K562 (cell line): ENCODE data around the gene MAST3. TPM values are rescaled to one million over a fixed set of nuclear protein-coding genes. Genes with fewer than 3 reads are reported as not detected.

Source experiments
- ATAC-seq: fragments of 200-7000 bp; cut with Tn5 transposase; 3 replicates; pipeline ENCODE4 v1.9.1; 2020; ENCODE audit warnings: moderate library complexity
- BruUV-seq: library from RNA; stranded (reverse); fragments of 400-500 nt; replicated peaks from 2 replicates; lab custom pipeline; 2021; lab: Mats Ljungman, UMichigan
- CTCF ChIA-PET: fragments of 300-600 bp; formaldehyde crosslinking; extraction: SDS; loops from one replicate; lab custom pipeline; 2021; ENCODE audit warnings: low intra/inter-chr PET ratio; lab: Yijun Ruan, JAX
- POLR2A ChIA-PET: fragments of 300-600, 350-650 bp; sonication (Branson Sonifier 250); formaldehyde crosslinking; extraction: SDS; loops from one replicate; lab custom pipeline; 2021; ENCODE audit warnings: antibody characterized with exemption, inconsistent platforms; lab: Yijun Ruan, JAX
- DNase-seq, 4 experiments: peaks; one replicate each; pipeline versions ENCODE4 v3.0.0 to v3.0.0-alpha.2; 2011 to 2018; ENCODE audit warnings: low spot score in 3 of 4, mixed read lengths in 3 of 4; ENCODE audit errors: extremely low read depth in 1 of 4
- FAIRE-seq: peaks from 2 replicates; lab custom pipeline; 2011; peaks lifted over from hg19 to GRCh38; lab: Jason Lieb, UNC
- H2AFZ ChIP-seq: 2 replicates; pipeline ENCODE4 v1.6.0; 2011; ENCODE audit warnings: low read depth, low read length, control low read depth, inconsistent platforms
- H3K27ac ChIP-seq: fragments of 200-600 bp; 3 replicates; pipeline ENCODE4 v1.8.0; 2011; ENCODE audit warnings: low read depth, mild to moderate bottlenecking, control low read depth, inconsistent platforms, low read length, moderate library complexity, mixed read lengths; ENCODE audit errors: extremely low read depth
- H3K27me3 ChIP-seq, 2 experiments: fragments of 300-600 bp in 1 of 2; 2 replicates in 1 of 2; 3 replicates in 1 of 2; pipeline versions ENCODE4 v1.6.0 to v1.8.0; 2011; ENCODE audit warnings: inconsistent platforms in 2 of 2, low read length in 2 of 2, mild to moderate bottlenecking in 1 of 2, mixed read lengths in 1 of 2, moderate library complexity in 1 of 2; ENCODE audit not compliant: control insufficient read depth in 2 of 2, insufficient read depth in 2 of 2
- H3K36me3 ChIP-seq: fragments of 300-600 bp; 3 replicates; pipeline ENCODE4 v1.8.0; 2011; ENCODE audit warnings: mild to moderate bottlenecking, low read length, inconsistent platforms; ENCODE audit not compliant: control insufficient read depth, insufficient read depth
- H3K4me1 ChIP-seq, 2 experiments: fragments of 200-600 bp in 1 of 2; replicated peaks in 1 of 2; 2 replicates in 1 of 2; 3 replicates in 1 of 2; pipeline versions ENCODE4 v1.5.1 to v1.8.0; 2011; ENCODE audit warnings: inconsistent platforms in 2 of 2, low read length in 2 of 2, mild to moderate bottlenecking in 1 of 2, mixed read lengths in 1 of 2, moderate library complexity in 1 of 2; ENCODE audit not compliant: control insufficient read depth in 2 of 2, insufficient read depth in 2 of 2
- H3K4me2 ChIP-seq: 2 replicates; pipeline ENCODE4 v1.6.1; 2011; ENCODE audit warnings: low read length, control low read depth, inconsistent platforms, mixed read lengths; ENCODE audit not compliant: insufficient read depth
- H3K4me3 ChIP-seq: fragments of 200-600 bp; sonication (generic), shearing (Covaris generic); 2 replicates; pipeline ENCODE4 v1.5.1; 2016; ENCODE audit warnings: control low read depth, inconsistent platforms
- H3K79me2 ChIP-seq: fragments of 200-600 bp; 3 replicates; pipeline ENCODE4 v1.8.0; 2011; ENCODE audit warnings: low read length, inconsistent platforms; ENCODE audit not compliant: control insufficient read depth, insufficient read depth
- H3K9ac ChIP-seq, 2 experiments: 2 replicates each; pipeline versions ENCODE4 v1.6.0 to v1.6.1; 2011; ENCODE audit warnings: low read depth in 2 of 2, low read length in 2 of 2, control low read depth in 1 of 2, inconsistent platforms in 1 of 2, mild to moderate bottlenecking in 1 of 2, mixed read lengths in 1 of 2; ENCODE audit not compliant: insufficient read depth in 1 of 2
- H3K9me1 ChIP-seq: one replicate; pipeline ENCODE4 v1.6.0; 2011; ENCODE audit warnings: inconsistent platforms, mild to moderate bottlenecking, low read length, moderate library complexity; ENCODE audit not compliant: control insufficient read depth, insufficient read depth
- H3K9me3 ChIP-seq: replicated peaks from 2 replicates; pipeline ENCODE4 v1.5.1; 2011; ENCODE audit warnings: low read depth, low read length, inconsistent platforms; ENCODE audit not compliant: control insufficient read depth, insufficient read depth
- H4K20me1 ChIP-seq: replicated peaks from 2 replicates; pipeline ENCODE4 v1.6.1; 2011; ENCODE audit warnings: low read length, inconsistent platforms, mixed read lengths; ENCODE audit not compliant: control insufficient read depth, insufficient read depth
- GABPB1 ChIP-seq: sonication (generic); formaldehyde crosslinking; IDR thresholded peaks from 2 replicates; pipeline ENCODE4 v1.8.0; 2022; ENCODE audit warnings: mild to moderate bottlenecking, missing genetic modification reagents
- TARDBP ChIP-seq: fragments of 450-650 bp; IDR thresholded peaks from 2 replicates; pipeline ENCODE4 v1.6.1; 2016
- THAP7 ChIP-seq: fragments of 250-450 bp; sonication (Bioruptor Pico); IDR thresholded peaks from 2 replicates; pipeline ENCODE4 v1.5.0; 2021
- THRAP3 ChIP-seq: fragments of 450-650 bp; IDR thresholded peaks from 2 replicates; pipeline ENCODE4 v1.6.1; 2016; ENCODE audit warnings: mild to moderate bottlenecking, inconsistent platforms, borderline replicate concordance
- ZFPM2 ChIP-seq: fragments of 250-450 bp; sonication (Bioruptor Pico); IDR thresholded peaks from 2 replicates; pipeline ENCODE4 v1.5.1; 2022; ENCODE audit warnings: mild to moderate bottlenecking
- ZKSCAN8 ChIP-seq: fragments of 200-800 bp; sonication (Bioruptor generic); IDR thresholded peaks from 2 replicates; pipeline ENCODE4 v1.6.1; 2016; ENCODE audit warnings: missing genetic modification characterization, missing compliant biosample characterization
- ZNF347 ChIP-seq: fragments of 450-650 bp; formaldehyde crosslinking; IDR thresholded peaks from 2 replicates; pipeline ENCODE4 v1.4.0; 2020; ENCODE audit warnings: low read depth, mild to moderate bottlenecking, moderate library complexity
- WGBS: fragments of 100-300 bp; shearing (Covaris generic); methylation state at CpG from one replicate; pipeline ENCODE4 v1.1.6; 2016; ENCODE audit warnings: low coverage, mixed read lengths; ENCODE audit not compliant: insufficient coverage; ENCODE audit errors: missing lambda C conversion rate; 5-methylcytosine and 5-hydroxymethylcytosine counted together
- in situ Hi-C: fragments of 300-500 bp; cut with MboI; formaldehyde crosslinking; loops from 4 replicates; pipeline ENCODE4 v1.15.0; 2018; ENCODE audit warnings: inconsistent platforms, mixed read lengths
- intact Hi-C: fragments of 100-400 bp; cut with micrococcal nuclease; formaldehyde crosslinking; loops from 2 replicates; pipeline ENCODE4 v1.14.2; 2022
- polyA plus RNA-seq, 8 experiments: library from polyadenylated mRNA; depleted of rRNA in 4 of 8; stranded (reverse) in 5 of 8; unstranded in 3 of 8; fragments of >200 nt; fragmentation: Nextera tagmentation in 2 of 8; fragmentation: Illumina TruSeq in 1 of 8; extraction: Ambion mirVana in 2 of 8; extraction: Trizol in 1 of 8; gene quantifications; 2 replicates each; pipeline versions ENCODE4 v1.2.1 to v1.2.3, GENCODE V29; 2011 to 2014; ENCODE audit warnings: inconsistent platforms in 1 of 8, missing spikeins in 1 of 8
- total RNA-seq, 7 experiments: library from RNA; depleted of rRNA in 6 of 7; stranded (reverse); fragments of >200 nt in 6 of 7; fragmentation: Illumina TruSeq in 2 of 7; extraction: Trizol in 2 of 7; gene quantifications; 2 replicates each; pipeline versions ENCODE4 v1.2.1 to v1.2.3, GENCODE V29; 2011 to 2021; ENCODE audit warnings: low replicate concordance in 1 of 7
- TF ChIP-seq, protein P1 (sequence below), 2 experiments: fragments of 450-650 bp in 1 of 2; sonication (generic) in 1 of 2; formaldehyde crosslinking in 1 of 2; IDR thresholded peaks in 1 of 2; conservative IDR thresholded peaks in 1 of 2; 2 replicates each; pipeline versions ENCODE4 v1.6.1 to v1.8.1; 2016 to 2023; ENCODE audit warnings: mild to moderate bottlenecking in 2 of 2, moderate library complexity in 2 of 2, inconsistent platforms in 1 of 2, missing genetic modification reagents in 1 of 2
- TF ChIP-seq, protein P2 (sequence below): sonication (generic); formaldehyde crosslinking; IDR thresholded peaks from 2 replicates; pipeline ENCODE4 v1.8.1; 2022; ENCODE audit warnings: missing genetic modification reagents

Gene MAST3
- total and polyA plus RNA-seq, 9 of the 15 experiments (the other 6 are each of a cell fraction or from before 2014, with no cell fraction given), result 0.94 to 9.9 (median 2.4) TPM

DNA sequence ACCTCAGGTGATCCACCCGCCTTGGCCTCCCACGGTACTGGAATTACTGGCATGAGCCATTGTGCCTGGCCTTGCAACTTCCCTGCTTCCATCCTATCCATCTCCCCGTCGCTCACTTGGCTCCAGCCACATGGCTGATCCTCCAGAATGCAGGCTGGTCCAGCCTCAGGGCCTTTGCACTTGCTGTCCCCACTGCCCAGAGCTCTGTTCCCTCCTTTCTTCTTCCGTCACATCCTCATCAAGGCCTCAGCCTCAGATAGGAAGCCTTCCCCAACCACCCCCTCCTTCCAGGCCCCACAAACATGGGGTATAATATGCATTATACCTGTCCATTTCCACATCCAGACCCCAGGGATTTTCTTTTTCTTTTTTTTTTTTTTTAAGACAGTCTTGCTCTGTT lies 16.2 kb downstream of the MAST3 start (continued):
- TF ChIP-seq, protein P1, sequence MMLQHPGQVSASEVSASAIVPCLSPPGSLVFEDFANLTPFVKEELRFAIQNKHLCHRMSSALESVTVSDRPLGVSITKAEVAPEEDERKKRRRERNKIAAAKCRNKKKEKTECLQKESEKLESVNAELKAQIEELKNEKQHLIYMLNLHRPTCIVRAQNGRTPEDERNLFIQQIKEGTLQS (IDR thresholded peaks at IDR 0.05), result no peak
- TF ChIP-seq, protein P1 (CRISPR knock-in tag; conservative IDR thresholded peaks at IDR 0.05), result no peak
- TF ChIP-seq TARDBP (no peak), ZFPM2 (CRISPR knock-in tag) (no peak), THAP7 (CRISPR knock-in tag) (no peak)
- TF ChIP-seq, protein P2, sequence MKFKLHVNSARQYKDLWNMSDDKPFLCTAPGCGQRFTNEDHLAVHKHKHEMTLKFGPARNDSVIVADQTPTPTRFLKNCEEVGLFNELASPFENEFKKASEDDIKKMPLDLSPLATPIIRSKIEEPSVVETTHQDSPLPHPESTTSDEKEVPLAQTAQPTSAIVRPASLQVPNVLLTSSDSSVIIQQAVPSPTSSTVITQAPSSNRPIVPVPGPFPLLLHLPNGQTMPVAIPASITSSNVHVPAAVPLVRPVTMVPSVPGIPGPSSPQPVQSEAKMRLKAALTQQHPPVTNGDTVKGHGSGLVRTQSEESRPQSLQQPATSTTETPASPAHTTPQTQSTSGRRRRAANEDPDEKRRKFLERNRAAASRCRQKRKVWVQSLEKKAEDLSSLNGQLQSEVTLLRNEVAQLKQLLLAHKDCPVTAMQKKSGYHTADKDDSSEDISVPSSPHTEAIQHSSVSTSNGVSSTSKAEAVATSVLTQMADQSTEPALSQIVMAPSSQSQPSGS (CRISPR knock-in tag), result no peak
- TF ChIP-seq, all 486 proteins: peak for 0

DNA sequence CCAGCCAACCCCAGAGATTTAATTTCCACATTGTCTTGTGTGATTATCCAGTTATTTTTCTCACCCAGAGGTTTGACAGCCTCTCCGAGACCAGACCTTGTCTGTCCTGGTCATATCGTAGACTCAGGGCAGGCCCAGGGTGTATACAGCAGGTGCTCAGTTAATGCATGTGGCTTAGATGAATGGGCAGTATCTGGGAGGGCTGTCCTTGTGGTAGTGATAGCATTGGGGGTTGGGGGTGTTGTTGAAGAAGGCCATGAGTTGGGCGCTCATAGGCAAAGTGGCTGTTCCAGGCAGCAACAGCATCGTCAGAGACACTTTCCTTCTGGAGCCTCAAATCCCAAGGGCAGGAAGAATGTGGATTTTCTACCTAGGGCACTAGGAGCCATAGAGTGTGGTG lies 16.9 kb downstream of the MAST3 start:
- intact Hi-C loops (loop anchor here (5.0 to 10.0 kb wide), 2 partner anchors 107 to 210 kb away; partner anchors contain the start of genes ARRDC2 and LSM4), in situ Hi-C loops (no loop called here)
- H2AFZ ChIP-seq, result no peak overlapping the region
- WGBS, result 84% methylated on average over 4 of the region's 4 CpGs
- peaks cover 17 to 37% of the 10 kb centered on the region in 2 experiments for H3K4me1 ChIP-seq
- DNase-seq (no peak), ATAC-seq (no peak), FAIRE-seq (no peak)
- no peak overlapping the region for H3K27ac ChIP-seq
- H3K9me3 ChIP-seq, result no peaks in the 10 kb centered on the region
- H3K9ac ChIP-seq, result no peak overlapping the region
- H3K27me3 ChIP-seq, result no peaks in the 10 kb centered on the region
- BruUV-seq, result no TSS peak
- no peaks in the 10 kb centered on the region for H3K9me1 ChIP-seq
- H3K79me2 ChIP-seq, result peaks cover 12% of the 10 kb centered on the region; the same call in 2 of the 3 replicates
- H3K4me3 ChIP-seq, result no peak overlapping the region
- no peaks in the 10 kb centered on the region for H4K20me1 ChIP-seq
- ChIA-PET POLR2A (no interaction called here), CTCF (interaction anchor here (2.4 to 3.3 kb wide), 3 partner anchors 47 to 137 kb away, joined by 10 to 13 read pairs (median 12); no protein-coding TSS in a partner anchor)
- TF ChIP-seq ZKSCAN8 (CRISPR knock-in tag) (peak; percentile 75; the same call in 1 of the 2 replicates), ZNF347 (CRISPR knock-in tag) (no peak), GABPB1 (CRISPR knock-in tag) (no peak), THRAP3 (no peak)
- no peak overlapping the region for H3K4me2 ChIP-seq
- H3K36me3 ChIP-seq, result peaks cover 9% of the 10 kb centered on the region; the same call in 1 of the 3 replicates
